ENCODE data around the gene ERMAP.

DNA sequence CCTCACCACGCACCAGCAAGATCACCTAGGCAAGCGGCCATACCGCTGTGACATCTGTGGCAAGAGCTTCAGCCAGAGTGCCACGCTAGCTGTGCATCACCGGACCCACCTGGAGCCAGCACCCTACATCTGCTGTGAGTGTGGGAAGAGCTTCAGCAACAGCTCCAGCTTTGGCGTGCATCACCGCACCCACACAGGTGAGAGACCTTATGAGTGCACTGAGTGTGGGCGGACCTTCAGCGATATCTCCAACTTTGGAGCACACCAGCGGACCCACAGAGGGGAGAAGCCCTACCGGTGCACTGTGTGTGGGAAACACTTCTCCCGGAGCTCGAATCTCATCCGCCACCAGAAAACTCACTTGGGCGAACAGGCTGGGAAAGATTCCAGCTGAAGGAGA lies 34.5 kb downstream of the ERMAP start:
- TF ChIP-seq, protein P1, sequence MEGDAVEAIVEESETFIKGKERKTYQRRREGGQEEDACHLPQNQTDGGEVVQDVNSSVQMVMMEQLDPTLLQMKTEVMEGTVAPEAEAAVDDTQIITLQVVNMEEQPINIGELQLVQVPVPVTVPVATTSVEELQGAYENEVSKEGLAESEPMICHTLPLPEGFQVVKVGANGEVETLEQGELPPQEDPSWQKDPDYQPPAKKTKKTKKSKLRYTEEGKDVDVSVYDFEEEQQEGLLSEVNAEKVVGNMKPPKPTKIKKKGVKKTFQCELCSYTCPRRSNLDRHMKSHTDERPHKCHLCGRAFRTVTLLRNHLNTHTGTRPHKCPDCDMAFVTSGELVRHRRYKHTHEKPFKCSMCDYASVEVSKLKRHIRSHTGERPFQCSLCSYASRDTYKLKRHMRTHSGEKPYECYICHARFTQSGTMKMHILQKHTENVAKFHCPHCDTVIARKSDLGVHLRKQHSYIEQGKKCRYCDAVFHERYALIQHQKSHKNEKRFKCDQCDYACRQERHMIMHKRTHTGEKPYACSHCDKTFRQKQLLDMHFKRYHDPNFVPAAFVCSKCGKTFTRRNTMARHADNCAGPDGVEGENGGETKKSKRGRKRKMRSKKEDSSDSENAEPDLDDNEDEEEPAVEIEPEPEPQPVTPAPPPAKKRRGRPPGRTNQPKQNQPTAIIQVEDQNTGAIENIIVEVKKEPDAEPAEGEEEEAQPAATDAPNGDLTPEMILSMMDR (IDR thresholded peaks at IDR 0.05): no peak
- no peak for TF ChIP-seq POLR2A (IDR thresholded peaks at IDR 0.05)
